GM23248 (cell line): ENCODE measurements around the gene HOOK2.

Experiments
- EZH2 ChIP-seq: fragments of 200-600 bp; sonication (generic); IDR thresholded peaks from 2 replicates; pipeline ENCODE4 v1.6.1; 2018; ENCODE audit warnings: antibody characterized with exemption, mild to moderate bottlenecking; ENCODE audit not compliant: insufficient read depth, poor library complexity, severe bottlenecking
- EZH2phosphoT487 ChIP-seq: fragments of 200-600 bp; sonication (generic); IDR thresholded peaks from 2 replicates; pipeline ENCODE4 v1.6.1; 2018; ENCODE audit warnings: antibody characterized with exemption, moderate library complexity, mild to moderate bottlenecking, low read depth; ENCODE audit not compliant: insufficient read depth

- TF ChIP-seq EZH2 (no peak), EZH2phosphoT487 (no peak)
These were observed 38.1 kb downstream of the HOOK2 start, which contains the start of gene GET3 for GRCh38 chr19:12736995-12737834.
